Dermis lymphatic vessel endothelial cell (primary cell): ENCODE measurements around the gene ZSWIM4. TPM values are rescaled to one million over a fixed set of nuclear protein-coding genes. Genes with fewer than 3 reads are reported as not detected.

ENCODE experiments used
- total RNA-seq: library from RNA; depleted of rRNA; stranded (reverse); fragments of >200 nt; gene quantifications from 2 replicates; pipeline ENCODE4 v1.2.1, GENCODE V29; 2014

ZSWIM4 gene
- 8.5 and 11.1 TPM in 2 replicates for total RNA-seq

DNA sequence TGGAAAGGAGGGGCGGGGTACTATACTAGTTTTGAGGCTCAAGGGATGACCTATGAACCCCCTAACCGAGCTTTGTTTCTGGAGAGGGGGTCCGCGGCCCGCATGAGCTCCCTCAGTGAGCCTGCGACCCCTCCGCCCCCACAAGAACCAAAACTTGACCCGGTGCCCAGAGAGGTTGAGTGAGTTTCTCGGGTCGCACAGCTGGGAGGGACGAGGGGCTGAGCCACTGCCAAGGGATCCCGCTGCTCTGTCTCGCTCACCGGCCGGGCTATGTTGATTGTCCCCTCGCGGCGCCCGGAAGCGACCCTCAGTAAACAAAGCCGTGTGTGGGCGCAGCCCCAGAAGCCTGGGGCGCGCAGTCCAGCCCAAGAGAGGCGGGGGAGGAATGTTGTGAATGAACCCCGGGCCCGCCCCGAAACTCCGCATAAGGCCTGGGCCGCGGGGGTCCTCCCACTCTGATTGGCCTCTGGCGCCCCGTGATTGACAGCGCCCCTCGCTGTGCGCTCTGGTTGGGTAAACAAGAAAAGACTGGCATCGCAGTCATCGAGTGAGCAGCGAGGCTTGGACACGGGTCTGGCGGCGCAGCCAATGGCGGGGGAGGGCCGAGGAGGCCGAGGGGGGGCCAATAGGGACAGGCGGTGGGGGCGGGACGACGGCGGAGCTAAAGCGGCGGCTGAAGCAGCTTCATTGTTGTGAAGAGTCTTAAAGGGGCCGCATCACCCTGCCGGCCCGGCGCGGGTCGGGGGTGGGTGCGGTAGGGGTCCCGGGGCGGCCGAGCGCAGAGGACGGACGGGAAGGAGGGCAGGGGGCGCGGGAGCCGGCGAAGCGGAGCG, at the start of gene ZSWIM4:
Gene ZSWIM4, plus strand, starts transcription at position 687 of the 833 bp plus-strand sequence. CDS start 206 bp downstream, outside the sequence.

DNA sequence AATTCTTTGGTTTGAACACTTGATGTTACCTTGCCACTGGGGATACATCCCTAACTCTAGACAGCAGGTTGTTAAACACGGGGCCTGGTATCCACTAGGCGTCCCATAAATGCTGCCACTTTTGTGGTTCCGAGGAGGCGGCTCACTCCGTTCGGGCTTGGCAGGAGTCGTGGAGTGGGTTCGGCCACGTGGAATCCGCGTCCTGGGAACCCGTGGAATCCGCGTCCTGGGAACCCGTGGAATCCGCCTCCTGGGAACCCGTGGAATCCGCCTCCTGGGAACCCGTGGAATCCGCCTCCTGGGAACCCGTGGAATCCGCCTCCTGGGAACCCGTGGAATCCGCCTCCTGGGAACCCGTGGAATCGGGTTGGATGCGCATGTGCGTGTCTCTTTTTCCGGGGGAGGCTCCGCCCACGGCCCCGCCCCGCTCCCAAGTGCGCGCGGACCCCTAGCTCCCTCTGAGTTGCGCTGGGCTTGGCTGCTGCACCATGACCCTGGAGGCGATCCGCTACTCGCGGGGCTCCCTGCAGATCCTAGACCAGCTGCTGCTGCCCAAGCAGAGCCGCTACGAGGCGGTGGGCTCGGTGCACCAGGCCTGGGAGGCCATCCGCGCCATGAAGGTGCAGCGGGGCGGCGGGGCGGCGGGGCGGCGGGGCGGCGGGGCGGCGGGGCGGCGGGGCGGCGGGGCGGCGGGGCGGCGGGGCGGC, 31.0 kb upstream of the ZSWIM4 start, which contains the start of gene MRI1:
Gene MRI1, plus strand, starts transcription at position 422 of the 707 bp plus-strand sequence. Its CDS starts 67 bp downstream, at position 489.

DNA sequence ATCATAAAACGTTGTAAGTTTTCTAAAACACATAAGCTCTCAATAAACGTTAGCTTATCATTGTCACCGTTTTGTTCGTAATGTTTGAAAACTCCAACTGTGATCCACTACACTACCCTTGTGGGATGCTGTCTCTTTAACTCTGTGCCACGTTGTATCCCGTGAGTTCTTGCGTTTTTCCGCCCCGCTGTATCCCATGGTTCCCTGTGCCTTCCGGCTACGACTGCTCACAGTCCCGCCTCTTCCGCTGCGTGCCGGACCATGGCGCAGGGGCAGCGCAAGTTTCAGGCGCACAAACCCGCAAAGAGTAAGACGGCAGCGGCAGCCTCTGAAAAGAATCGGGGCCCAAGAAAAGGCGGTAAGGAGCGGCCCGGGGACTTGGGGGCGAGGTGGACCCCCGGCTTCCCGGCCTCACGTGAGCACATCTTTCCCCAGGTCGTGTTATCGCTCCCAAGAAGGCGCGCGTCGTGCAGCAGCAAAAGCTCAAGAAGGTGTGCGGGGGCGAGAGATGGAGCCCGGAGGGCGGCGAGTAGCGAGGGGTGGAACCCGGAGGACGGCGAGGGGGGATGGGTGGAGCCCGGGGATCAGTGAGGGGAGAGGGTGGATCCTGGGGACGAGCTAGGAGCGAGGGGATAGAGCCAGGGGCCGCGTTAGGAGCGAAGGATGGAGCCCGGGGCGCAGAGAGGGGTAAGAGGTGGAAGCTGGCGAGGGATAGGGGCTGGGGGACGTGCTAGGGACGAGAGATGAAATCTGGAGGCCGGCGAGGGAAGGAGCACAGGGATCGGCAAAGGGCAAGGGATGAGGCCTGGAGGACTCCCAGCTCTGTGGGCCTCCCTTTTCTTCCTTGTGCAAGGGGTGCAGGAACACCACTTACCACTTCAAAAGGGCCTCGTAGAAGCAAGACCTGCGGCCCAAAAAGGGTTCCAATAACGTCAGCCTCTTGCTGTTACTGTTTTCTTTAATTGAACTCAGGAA, 20.7 kb upstream of the ZSWIM4 start, which contains the start of gene C19orf53:
Gene C19orf53, plus strand, starts transcription at position 240 of the 975 bp plus-strand sequence. Its CDS starts 22 bp downstream, at position 262.

DNA sequence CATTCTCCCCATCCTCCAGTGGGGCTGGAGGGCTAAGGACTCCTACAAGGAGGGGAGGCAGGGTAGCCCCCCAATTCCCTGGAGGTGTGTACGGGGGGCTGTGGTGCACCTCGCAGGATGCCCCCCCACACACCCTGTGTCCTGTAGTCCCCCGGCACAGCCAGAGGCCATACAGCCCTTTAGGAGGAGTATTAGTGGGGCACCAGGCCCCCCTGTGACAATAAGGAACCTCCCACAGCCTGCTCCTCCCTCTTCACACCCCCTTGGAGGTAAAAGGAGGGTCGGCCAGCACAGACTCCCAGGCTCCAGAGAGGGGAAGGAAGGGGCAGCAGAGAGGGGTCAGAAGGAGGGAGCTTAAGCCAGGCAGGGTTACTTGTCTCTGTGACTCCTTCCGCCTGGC, 81.6 kb downstream of the ZSWIM4 start, which contains the start of gene NANOS3:
Gene NANOS3, plus strand, starts transcription at position 301 of the 400 bp plus-strand sequence. CDS start 115 bp downstream, outside the sequence.

Other genes with a start within 250 kb of the ZSWIM4 start
- gene MRI1, start 30.9 kb upstream of the ZSWIM4 start, total RNA-seq = 22.3 and 26.7 TPM in 2 replicates
- 24.6 and 33.5 TPM in 2 replicates for gene C19orf53, start 21.0 kb upstream of the ZSWIM4 start, total RNA-seq
- gene NANOS3, start 81.7 kb downstream of the ZSWIM4 start, total RNA-seq = not detected in 2 replicates
- 0.09 and 0.22 TPM in 2 replicates for gene BRME1, start 110.7 kb downstream of the ZSWIM4 start, total RNA-seq
- gene CC2D1A, start 110.8 kb downstream of the ZSWIM4 start, total RNA-seq = 3.5 and 3.7 TPM in 2 replicates
- not detected in 2 replicates for gene PODNL1, start 143.0 kb downstream of the ZSWIM4 start, total RNA-seq
- 6.3 and 8.7 TPM in 2 replicates for gene DCAF15, start 157.1 kb downstream of the ZSWIM4 start, total RNA-seq
- gene RFX1, start 210.9 kb downstream of the ZSWIM4 start, total RNA-seq = 1.7 and 2.1 TPM in 2 replicates
- not detected in 2 replicates for gene RLN3, start 232.7 kb downstream of the ZSWIM4 start, total RNA-seq
- gene IL27RA, start 236.3 kb downstream of the ZSWIM4 start, total RNA-seq = 2.7 and 3.8 TPM in 2 replicates